Activated CD8-positive, alpha-beta T cell treated with anti-CD3 and anti-CD28 coated beads for 36 hours (primary cell): ENCODE results near the gene CLDN10. TPM values are rescaled to one million over a fixed set of nuclear protein-coding genes. Genes with fewer than 3 reads are reported as not detected.

ENCODE experiments used
- ATAC-seq: fragments of 200-7000 bp; cut with Tn5 transposase; one replicate; pipeline ENCODE4 v1.10.0; 2021; ENCODE audit warnings: mild to moderate bottlenecking, moderate library complexity
- CTCF ChIA-PET: fragments of 350-600 bp; sonication (Branson Sonifier 250); formaldehyde crosslinking; loops from one replicate; lab custom pipeline; 2021; ENCODE audit warnings: antibody characterized with exemption; lab: Charles Lee
- POLR2A ChIA-PET: fragments of 350-600 bp; sonication (Branson Sonifier 250); formaldehyde crosslinking; loops from one replicate; lab custom pipeline; 2021; ENCODE audit warnings: antibody characterized with exemption; lab: Charles Lee
- DNase-seq: peaks from one replicate; pipeline ENCODE4 v3.0.0-alpha.2; 2020
- H3K27ac Mint-ChIP-seq: one replicate; pipeline ENCODE4 v1.8.0; 2021; ENCODE audit warnings: mild to moderate bottlenecking, mixed read lengths
- H3K27me3 Mint-ChIP-seq: one replicate; pipeline ENCODE4 v1.8.0; 2021; ENCODE audit warnings: mixed read lengths
- H3K36me3 Mint-ChIP-seq: one replicate; pipeline ENCODE4 v1.8.0; 2021; ENCODE audit warnings: low read depth, mixed read lengths
- H3K4me1 Mint-ChIP-seq: one replicate; pipeline ENCODE4 v1.8.0; 2021; ENCODE audit warnings: low read depth, mixed read lengths
- H3K4me3 Mint-ChIP-seq: one replicate; pipeline ENCODE4 v1.8.0; 2021; ENCODE audit warnings: mild to moderate bottlenecking, moderate library complexity, mixed read lengths
- H3K9me3 Mint-ChIP-seq: one replicate; pipeline ENCODE4 v1.8.0; 2021; ENCODE audit warnings: mixed read lengths
- CTCF ChIP-seq: fragments of 200-600 bp; IDR thresholded peaks from one replicate; pipeline ENCODE4 v1.8.0; 2022; ENCODE audit warnings: antibody characterized with exemption, mild to moderate bottlenecking
- intact Hi-C: fragments of 100-400 bp; cut with micrococcal nuclease; formaldehyde crosslinking; loops from one replicate; pipeline ENCODE4 v1.10.0; 2022
- total RNA-seq, 2 experiments: library from RNA; stranded (reverse); gene quantifications; one replicate each; pipeline ENCODE4 v1.2.3, GENCODE V29; 2021

CLDN10 gene
- total RNA-seq, 2 experiments from 2014 or later, result not detected

GRCh38 chr13:95604556-95604915, 52.0 kb downstream of the CLDN10 start:
- intact Hi-C loops, result no loop called here
- H3K4me3 Mint-ChIP-seq, result no peak overlapping the region
- POLR2A ChIA-PET, result no interaction called here
- no peaks in the 10 kb centered on the region for H3K36me3 Mint-ChIP-seq
- no peak overlapping the region for H3K27ac Mint-ChIP-seq
- TF ChIP-seq CTCF, result no peak
- ATAC-seq (no peak), DNase-seq (no peak)
- H3K4me1 Mint-ChIP-seq, result no peaks in the 10 kb centered on the region
- no peaks in the 10 kb centered on the region for H3K9me3 Mint-ChIP-seq
- CTCF ChIA-PET, result interaction anchor here (1.3 kb wide), 1 partner anchor 48 kb away, joined by 3 read pairs; no protein-coding TSS in a partner anchor
- H3K27me3 Mint-ChIP-seq, result peaks cover 8% of the 10 kb centered on the region

- DNase-seq (no peak), ATAC-seq (no peak)
- no peaks in the 10 kb centered on the region for H3K36me3 Mint-ChIP-seq
- CTCF ChIA-PET, result no interaction called here
- H3K9me3 Mint-ChIP-seq, result no peaks in the 10 kb centered on the region
- no peak overlapping the region for H3K27ac Mint-ChIP-seq
- H3K27me3 Mint-ChIP-seq, result peaks cover 9% of the 10 kb centered on the region
- TF ChIP-seq CTCF, result no peak
- intact Hi-C loops, result no loop called here
- H3K4me1 Mint-ChIP-seq, result no peaks in the 10 kb centered on the region
- POLR2A ChIA-PET, result no interaction called here
- H3K4me3 Mint-ChIP-seq, result no peak overlapping the region
Observed at GRCh38 chr13:95605448-95606125, 53.1 kb downstream of the CLDN10 start.

GRCh38 chr13:95607366-95607765, 54.8 kb downstream of the CLDN10 start:
- CTCF ChIA-PET, result interaction anchor here (1.4 kb wide), 1 partner anchor 70 kb away, joined by 3 read pairs; no protein-coding TSS in a partner anchor
- POLR2A ChIA-PET, result no interaction called here
- H3K27ac Mint-ChIP-seq, result no peak overlapping the region

GRCh38 chr13:95608640-95609323, 56.3 kb downstream of the CLDN10 start:
- H3K27ac Mint-ChIP-seq, result no peak overlapping the region
- no peak for TF ChIP-seq CTCF
- ATAC-seq (no peak), DNase-seq (no peak)
- no peak overlapping the region for H3K4me3 Mint-ChIP-seq
- ChIA-PET CTCF (interaction anchor here (1.5 kb wide), 1 partner anchor 15 kb away, joined by 6 read pairs; no protein-coding TSS in a partner anchor), POLR2A (interaction anchor here (1.4 kb wide), 1 partner anchor 15 kb away, joined by 3 read pairs; no protein-coding TSS in a partner anchor)
- H3K4me1 Mint-ChIP-seq, result no peaks in the 10 kb centered on the region
- no peaks in the 10 kb centered on the region for H3K36me3 Mint-ChIP-seq
- peaks cover 7% of the 10 kb centered on the region for H3K27me3 Mint-ChIP-seq
- intact Hi-C loops, result no loop called here
- no peaks in the 10 kb centered on the region for H3K9me3 Mint-ChIP-seq

More at GRCh38 chr13:95607366-95607765, 54.8 kb downstream of the CLDN10 start:
- intact Hi-C loops, result no loop called here
- Mint-ChIP-seq H3K4me3 (no peak overlapping the region), H3K4me1 (no peaks in the 10 kb centered on the region), H3K36me3 (no peaks in the 10 kb centered on the region), H3K9me3 (no peaks in the 10 kb centered on the region), H3K27me3 (peaks cover 7% of the 10 kb centered on the region)
- ATAC-seq, result no peak
- no peak for DNase-seq
- TF ChIP-seq CTCF, result no peak
